Smooth muscle cell (in vitro differentiated cells): ENCODE measurements around the gene CTDSP2. TPM values are rescaled to one million over a fixed set of nuclear protein-coding genes. Genes with fewer than 3 reads are reported as not detected.

Experiments used
- DNase-seq: peaks from one replicate; lab custom pipeline; 2025; ENCODE audit not compliant: unreplicated experiment; lab: John Stamatoyannopoulos, UW
- H2AFZ ChIP-seq: fragments of 200-600 bp; sonication (generic); 2 replicates; pipeline ENCODE4 v1.6.0; 2016; ENCODE audit warnings: antibody characterized with exemption, low read depth, mild to moderate bottlenecking
- H3F3A ChIP-seq: fragments of 200-600 bp; sonication (generic); 2 replicates; pipeline ENCODE4 v1.6.0; 2017; ENCODE audit warnings: antibody characterized with exemption, low read depth
- H3K27ac ChIP-seq: fragments of 200-600 bp; sonication (generic); 2 replicates; pipeline ENCODE4 v1.5.1; 2016; ENCODE audit warnings: low read depth, mild to moderate bottlenecking
- H3K27me3 ChIP-seq: fragments of 200-600 bp; sonication (generic); 2 replicates; pipeline ENCODE4 v1.6.1; 2016; ENCODE audit warnings: low read depth, mild to moderate bottlenecking
- H3K36me3 ChIP-seq: fragments of 200-600 bp; sonication (generic); 2 replicates; pipeline ENCODE4 v1.5.1; 2016; ENCODE audit warnings: low read depth
- H3K4me1 ChIP-seq: fragments of 200-600 bp; sonication (generic); 2 replicates; pipeline ENCODE4 v1.5.1; 2016; ENCODE audit warnings: low read depth
- H3K4me2 ChIP-seq: fragments of 200-600 bp; sonication (generic); 2 replicates; pipeline ENCODE4 v1.6.0; 2016; ENCODE audit warnings: mild to moderate bottlenecking
- H3K4me3 ChIP-seq: fragments of 200-600 bp; sonication (generic); 2 replicates; pipeline ENCODE4 v1.5.1; 2016; ENCODE audit warnings: mild to moderate bottlenecking
- H3K79me2 ChIP-seq: fragments of 200-600 bp; sonication (generic); 2 replicates; pipeline ENCODE4 v1.6.0; 2016; ENCODE audit warnings: low read depth, mild to moderate bottlenecking
- H3K9ac ChIP-seq: fragments of 200-600 bp; sonication (generic); 2 replicates; pipeline ENCODE4 v1.6.0; 2016; ENCODE audit warnings: low read depth
- H3K9me3 ChIP-seq: fragments of 200-600 bp; sonication (generic); replicated peaks from 2 replicates; pipeline ENCODE4 v1.5.1; 2016; ENCODE audit warnings: low read depth
- H4K20me1 ChIP-seq: fragments of 200-600 bp; sonication (generic); 2 replicates; pipeline ENCODE4 v1.6.0; 2016; ENCODE audit warnings: low read depth
- CTCF ChIP-seq: fragments of 200-600 bp; sonication (generic); IDR thresholded peaks from 2 replicates; pipeline ENCODE4 v1.5.1; 2017; ENCODE audit warnings: borderline replicate concordance, mild to moderate bottlenecking, antibody characterized with exemption; ENCODE audit not compliant: insufficient read depth, poor library complexity, severe bottlenecking
- WGBS: methylation state at CpG from one replicate; pipeline ENCODE4 v1.1.7; 2016; ENCODE audit warnings: low lambda C conversion rate; 5-methylcytosine and 5-hydroxymethylcytosine counted together
- polyA plus RNA-seq: library from polyadenylated mRNA; unstranded; fragments of >200 nt; fragmentation: Nextera tagmentation; extraction: Ambion mirVana; gene quantifications from 2 replicates; pipeline ENCODE4 v1.2.1, GENCODE V29; 2016
- total RNA-seq: library from RNA; depleted of rRNA; stranded (reverse); fragments of >200 nt; gene quantifications from 2 replicates; pipeline ENCODE4 v1.2.3, GENCODE V29; 2014

CTDSP2 gene
- total and polyA plus RNA-seq, 2 experiments from 2014 or later, result 62.0 to 77.4 TPM

GRCh38 chr12:57840726-57841125, 5.8 kb downstream of the CTDSP2 start:
- H2AFZ ChIP-seq, result no peak overlapping the region
- DNase-seq, result no peak
- no peak overlapping the region for H3K9ac ChIP-seq
- 73% methylated on average over 3 of the region's 3 CpGs for WGBS
- no peaks in the 10 kb centered on the region for H3K36me3 ChIP-seq
- H3K27me3 ChIP-seq, result no peaks in the 10 kb centered on the region
- H3K79me2 ChIP-seq, result peaks cover 100% of the 10 kb centered on the region
- peaks cover 25% of the 10 kb centered on the region for H3F3A ChIP-seq
- no peaks in the 10 kb centered on the region for H3K9me3 ChIP-seq
- H3K27ac ChIP-seq, result peak overlapping the region; percentile 100
- peak overlapping the region; percentile 98 for H3K4me2 ChIP-seq
- H3K4me3 ChIP-seq, result no peak overlapping the region
- no peak for TF ChIP-seq CTCF
- peaks cover 73% of the 10 kb centered on the region for H3K4me1 ChIP-seq
- H4K20me1 ChIP-seq, result peaks cover 98% of the 10 kb centered on the region

GRCh38 chr12:57839996-57840395, 6.5 kb downstream of the CTDSP2 start:
- no peak for DNase-seq
- TF ChIP-seq CTCF, result no peak
- Histone ChIP-seq H3K27me3 (no peaks in the 10 kb centered on the region), H3K4me2 (no peak overlapping the region), H3K4me1 (peaks cover 79% of the 10 kb centered on the region), H3K4me3 (no peak overlapping the region), H3K9me3 (no peaks in the 10 kb centered on the region), H2AFZ (no peak overlapping the region), H3F3A (peaks cover 23% of the 10 kb centered on the region), H3K9ac (no peak overlapping the region), H4K20me1 (peaks cover 100% of the 10 kb centered on the region), H3K36me3 (no peaks in the 10 kb centered on the region), H3K79me2 (peaks cover 100% of the 10 kb centered on the region), H3K27ac (peak overlapping the region; percentile 100)
- WGBS, result 87% methylated on average over 5 of the region's 5 CpGs

- H4K20me1 ChIP-seq, result peaks cover 100% of the 10 kb centered on the region
- H2AFZ ChIP-seq, result no peak overlapping the region
These were observed 7.8 kb downstream of the CTDSP2 start for GRCh38 chr12:57838594-57839302.

More at GRCh38 chr12:57838594-57839302, 7.8 kb downstream of the CTDSP2 start:
- no peak for TF ChIP-seq CTCF
- DNase-seq, result no peak
- Histone ChIP-seq H3K79me2 (peaks cover 100% of the 10 kb centered on the region), H3K36me3 (no peaks in the 10 kb centered on the region), H3K4me3 (no peak overlapping the region), H3K27me3 (no peaks in the 10 kb centered on the region), H3K4me2 (peak overlapping the region; percentile 73), H3K9me3 (no peaks in the 10 kb centered on the region), H3K27ac (peak overlapping the region; percentile 73), H3F3A (peaks cover 24% of the 10 kb centered on the region), H3K9ac (no peak overlapping the region), H3K4me1 (peaks cover 82% of the 10 kb centered on the region)
- 86% methylated on average over 8 of the region's 8 CpGs for WGBS
